Panc1 (cell line): ENCODE results near the gene IMPG2.

Source experiments
- CTCF ChIP-seq: fragments of 450-650 bp; IDR thresholded peaks from 2 replicates; pipeline ENCODE4 v1.5.1; 2017; ENCODE audit warnings: mild to moderate bottlenecking
- POLR2AphosphoS5 ChIP-seq: IDR thresholded peaks from 2 replicates; pipeline ENCODE4 v1.6.1; 2012; ENCODE audit warnings: mild to moderate bottlenecking, low read depth, low read length, moderate library complexity

GRCh38 chr3:101203411-101203810 is 117.0 kb downstream of the IMPG2 start:
- TF ChIP-seq POLR2AphosphoS5 (no peak), CTCF (no peak)
